Liver (tissue), 9 donors: Measurements from ENCODE around the gene SNAI1. TPM values are rescaled to one million over a fixed set of nuclear protein-coding genes. Genes with fewer than 3 reads are reported as not detected.
A peak's percentile ranks its signal among the peaks of the same experiment; 100 is the strongest.

ENCODE experiments used
- DNase-seq: peaks from one replicate; pipeline ENCODE4 v3.0.0-alpha.2; 2017; ENCODE audit warnings: low spot score
- H3K27ac ChIP-seq, 2 donors: one replicate each; pipeline ENCODE4 v1.7.0; 2013; ENCODE audit warnings: inconsistent platforms in 2 of 2, low read length in 2 of 2, control low read depth in 1 of 2, low read depth in 1 of 2, mild to moderate bottlenecking in 1 of 2
- H3K27me3 ChIP-seq, 4 donors: one replicate each; pipeline versions ENCODE4 v1.6.1 to v1.7.0; 2013; ENCODE audit warnings: low read length in 3 of 4, inconsistent platforms in 1 of 4, mild to moderate bottlenecking in 1 of 4, moderate library complexity in 1 of 4; ENCODE audit not compliant: control insufficient read depth in 4 of 4, insufficient read depth in 4 of 4
- H3K36me3 ChIP-seq, 4 donors: one replicate each; pipeline versions ENCODE4 v1.6.1 to v1.7.0; 2013; ENCODE audit warnings: low read length in 3 of 4, mild to moderate bottlenecking in 3 of 4, low read depth in 1 of 4, moderate library complexity in 1 of 4; ENCODE audit not compliant: control insufficient read depth in 4 of 4, insufficient read depth in 3 of 4
- H3K4me1 ChIP-seq, 4 donors: one replicate each; pipeline versions ENCODE4 v1.6.1 to v1.7.0; 2013; ENCODE audit warnings: low read length in 3 of 4, mild to moderate bottlenecking in 3 of 4, moderate library complexity in 1 of 4; ENCODE audit not compliant: control insufficient read depth in 4 of 4, insufficient read depth in 4 of 4
- H3K4me3 ChIP-seq, 3 donors: one replicate each; pipeline versions ENCODE4 v1.6.1 to v1.7.0; 2013; ENCODE audit warnings: low read length in 3 of 3, control low read depth in 1 of 3, low read depth in 1 of 3, mild to moderate bottlenecking in 1 of 3
- H3K9ac ChIP-seq, 2 donors: one replicate each; pipeline ENCODE4 v1.7.0; 2013; ENCODE audit warnings: low read length in 2 of 2, mild to moderate bottlenecking in 2 of 2, moderate library complexity in 2 of 2, control low read depth in 1 of 2, low read depth in 1 of 2
- H3K9me3 ChIP-seq, 4 donors: one replicate each; pipeline versions ENCODE4 v1.6.1 to v1.7.0; 2013; ENCODE audit warnings: low read length in 3 of 4; ENCODE audit not compliant: control insufficient read depth in 4 of 4
- EGR1 ChIP-seq, 2 donors: IDR thresholded peaks; 2 replicates each; pipeline ENCODE4 v1.6.1; 2016 to 2018; ENCODE audit warnings: antibody characterized with exemption in 2 of 2, low read depth in 2 of 2
- FOXA1 ChIP-seq: IDR thresholded peaks from 2 replicates; pipeline ENCODE4 v1.6.1; 2016; ENCODE audit warnings: antibody characterized with exemption
- FOXA2 ChIP-seq: IDR thresholded peaks from 2 replicates; pipeline ENCODE4 v1.6.1; 2016; ENCODE audit warnings: antibody characterized with exemption
- GABPA ChIP-seq, 2 donors: IDR thresholded peaks in 1 of 2; conservative IDR thresholded peaks in 1 of 2; 2 replicates each; pipeline ENCODE4 v1.6.1; 2016; ENCODE audit warnings: antibody characterized with exemption in 2 of 2, mild to moderate bottlenecking in 1 of 2, moderate library complexity in 1 of 2
- HNF4A ChIP-seq, 2 donors: conservative IDR thresholded peaks; 2 replicates each; pipeline ENCODE4 v1.6.1; 2016; ENCODE audit warnings: antibody characterized with exemption in 2 of 2, mild to moderate bottlenecking in 2 of 2
- HNF4G ChIP-seq: IDR thresholded peaks from 2 replicates; pipeline ENCODE4 v1.6.1; 2016; ENCODE audit warnings: antibody characterized with exemption
- JUND ChIP-seq, 2 donors: IDR thresholded peaks; 2 replicates each; pipeline ENCODE4 v1.6.1; 2016; ENCODE audit warnings: antibody characterized with exemption in 2 of 2
- NR2F2 ChIP-seq: IDR thresholded peaks from 2 replicates; pipeline ENCODE4 v1.6.1; 2016; ENCODE audit warnings: antibody characterized with exemption
- RAD21 ChIP-seq, 2 donors: IDR thresholded peaks; 2 replicates each; pipeline ENCODE4 v1.6.1; 2016; ENCODE audit warnings: antibody characterized with exemption in 2 of 2, mild to moderate bottlenecking in 2 of 2
- RXRA ChIP-seq, 2 donors: IDR thresholded peaks; 2 replicates each; pipeline ENCODE4 v1.6.1; 2017 to 2018; ENCODE audit warnings: antibody characterized with exemption in 2 of 2, mild to moderate bottlenecking in 1 of 2
- SP1 ChIP-seq: IDR thresholded peaks from 2 replicates; pipeline ENCODE4 v1.6.1; 2018; ENCODE audit warnings: antibody characterized with exemption, mild to moderate bottlenecking
- TAF1 ChIP-seq: conservative IDR thresholded peaks from 2 replicates; pipeline ENCODE4 v1.6.1; 2016; ENCODE audit warnings: antibody characterized with exemption, mild to moderate bottlenecking
- YY1 ChIP-seq: IDR thresholded peaks from 2 replicates; pipeline ENCODE4 v1.6.1; 2016; ENCODE audit warnings: antibody characterized with exemption, mild to moderate bottlenecking
- WGBS: extraction: QIAGEN DNeasy Blood & Tissue Kit; methylation state at CpG from one replicate; pipeline ENCODE4 v1.1.7; 2013; 5-methylcytosine and 5-hydroxymethylcytosine counted together
- polyA plus RNA-seq, 2 donors: library from polyadenylated mRNA; stranded (reverse) in 1 of 2; unstranded in 1 of 2; fragments of 200-250 nt in 1 of 2; fragments of >200 nt in 1 of 2; fragmentation: Nextera tagmentation in 1 of 2; extraction: Ambion mirVana in 1 of 2; gene quantifications; one replicate each; pipeline versions ENCODE4 v1.2.1 to v1.2.3, GENCODE V29; 2013 to 2015
- total RNA-seq, 2 donors: library from RNA; depleted of rRNA; stranded (reverse); fragments of >200 nt; gene quantifications; one replicate each; pipeline ENCODE4 v1.2.3, GENCODE V29; 2014
- TF ChIP-seq, protein P1 (sequence below): IDR thresholded peaks from 2 replicates; pipeline ENCODE4 v1.6.1; 2016; ENCODE audit warnings: antibody characterized with exemption
- TF ChIP-seq, protein P2 (sequence below): IDR thresholded peaks from 2 replicates; pipeline ENCODE4 v1.6.1; 2016; ENCODE audit warnings: antibody characterized with exemption
- TF ChIP-seq, protein P3 (sequence below): IDR thresholded peaks from 2 replicates; pipeline ENCODE4 v1.6.1; 2016; ENCODE audit warnings: antibody characterized with exemption, mild to moderate bottlenecking
- TF ChIP-seq, protein P4 (sequence below): fragments of 150-350 bp; IDR thresholded peaks from 2 replicates; pipeline ENCODE4 v1.5.1; 2017; ENCODE audit warnings: improper control_type of control experiment, low read depth, low read length; ENCODE audit not compliant: missing input control
- TF ChIP-seq, protein P5 (sequence below): IDR thresholded peaks from 2 replicates; pipeline ENCODE4 v1.6.1; 2016; ENCODE audit warnings: antibody characterized with exemption
- donor health status: healthy.
- donor health status: healthy.
- donor health status: healthy.
- donor health status: healthy.
- donor health status: healthy.

The SNAI1 gene
- total RNA-seq (under 1 TPM; 0.28 to 0.75 TPM), polyA plus RNA-seq (1 to 10 TPM in 1 of 2 donors, under 1 TPM in 1; 0.44 to 3.4 TPM)

DNA sequence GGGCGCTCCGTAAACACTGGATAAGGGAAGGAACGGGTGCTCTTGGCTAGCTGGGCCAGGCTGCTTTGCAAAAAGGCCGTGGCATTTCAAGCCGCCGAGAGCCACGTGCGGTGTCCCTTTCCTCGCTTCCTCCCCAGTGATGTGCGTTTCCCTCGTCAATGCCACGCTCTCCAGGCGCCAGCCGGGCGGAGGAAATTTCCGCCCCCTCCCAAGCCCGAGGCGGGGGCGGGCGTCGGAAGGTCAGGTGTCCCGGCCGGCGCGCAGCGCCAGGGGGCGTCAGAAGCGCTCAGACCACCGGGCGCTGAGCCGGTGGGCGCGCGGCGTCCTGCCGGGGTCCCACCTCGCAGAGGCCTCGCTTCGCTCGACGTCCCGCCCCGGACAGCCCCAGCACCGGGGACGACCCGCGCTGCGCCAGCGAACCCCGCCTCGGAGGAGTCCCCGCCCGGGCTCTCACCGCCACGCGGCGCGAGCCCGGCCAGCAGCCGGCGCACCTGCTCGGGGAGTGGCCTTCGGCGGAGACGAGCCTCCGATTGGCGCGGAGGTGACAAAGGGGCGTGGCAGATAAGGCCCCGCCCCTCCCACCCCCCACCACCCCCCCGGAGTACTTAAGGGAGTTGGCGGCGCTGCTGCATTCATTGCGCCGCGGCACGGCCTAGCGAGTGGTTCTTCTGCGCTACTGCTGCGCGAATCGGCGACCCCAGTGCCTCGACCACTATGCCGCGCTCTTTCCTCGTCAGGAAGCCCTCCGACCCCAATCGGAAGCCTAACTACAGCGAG is at the start of gene SNAI1:
Gene SNAI1, plus strand, starts transcription at position 635 of the 777 bp plus-strand sequence. Its CDS starts 80 bp downstream, at position 715.
- peaks cover 2 to 17% (median 6%) of the 10 kb centered on the region in 4 donors for H3K4me1 ChIP-seq
- H3K36me3 ChIP-seq, result no peaks in the 10 kb centered on the region
- H3K27ac ChIP-seq, result peak within 1 kb of the TSS; percentile 67 to 76
- WGBS, result 3% methylated on average over 90 of the region's 90 CpGs
- TF ChIP-seq, protein P1, sequence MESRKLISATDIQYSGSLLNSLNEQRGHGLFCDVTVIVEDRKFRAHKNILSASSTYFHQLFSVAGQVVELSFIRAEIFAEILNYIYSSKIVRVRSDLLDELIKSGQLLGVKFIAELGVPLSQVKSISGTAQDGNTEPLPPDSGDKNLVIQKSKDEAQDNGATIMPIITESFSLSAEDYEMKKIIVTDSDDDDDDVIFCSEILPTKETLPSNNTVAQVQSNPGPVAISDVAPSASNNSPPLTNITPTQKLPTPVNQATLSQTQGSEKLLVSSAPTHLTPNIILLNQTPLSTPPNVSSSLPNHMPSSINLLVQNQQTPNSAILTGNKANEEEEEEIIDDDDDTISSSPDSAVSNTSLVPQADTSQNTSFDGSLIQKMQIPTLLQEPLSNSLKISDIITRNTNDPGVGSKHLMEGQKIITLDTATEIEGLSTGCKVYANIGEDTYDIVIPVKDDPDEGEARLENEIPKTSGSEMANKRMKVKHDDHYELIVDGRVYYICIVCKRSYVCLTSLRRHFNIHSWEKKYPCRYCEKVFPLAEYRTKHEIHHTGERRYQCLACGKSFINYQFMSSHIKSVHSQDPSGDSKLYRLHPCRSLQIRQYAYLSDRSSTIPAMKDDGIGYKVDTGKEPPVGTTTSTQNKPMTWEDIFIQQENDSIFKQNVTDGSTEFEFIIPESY, result no peak
- no peak for TF ChIP-seq GABPA (IDR thresholded peaks at IDR 0.05 in 1 of 2, conservative IDR thresholded peaks at IDR 0.05 in 1 of 2)
- TF ChIP-seq, protein P2, sequence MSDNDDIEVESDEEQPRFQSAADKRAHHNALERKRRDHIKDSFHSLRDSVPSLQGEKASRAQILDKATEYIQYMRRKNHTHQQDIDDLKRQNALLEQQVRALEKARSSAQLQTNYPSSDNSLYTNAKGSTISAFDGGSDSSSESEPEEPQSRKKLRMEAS, result peak; percentile 56
- TF ChIP-seq FOXA2, result no peak
- peak; percentile 22 for TF ChIP-seq SP1
- TF ChIP-seq HNF4G, result no peak
- TF ChIP-seq, protein P3, sequence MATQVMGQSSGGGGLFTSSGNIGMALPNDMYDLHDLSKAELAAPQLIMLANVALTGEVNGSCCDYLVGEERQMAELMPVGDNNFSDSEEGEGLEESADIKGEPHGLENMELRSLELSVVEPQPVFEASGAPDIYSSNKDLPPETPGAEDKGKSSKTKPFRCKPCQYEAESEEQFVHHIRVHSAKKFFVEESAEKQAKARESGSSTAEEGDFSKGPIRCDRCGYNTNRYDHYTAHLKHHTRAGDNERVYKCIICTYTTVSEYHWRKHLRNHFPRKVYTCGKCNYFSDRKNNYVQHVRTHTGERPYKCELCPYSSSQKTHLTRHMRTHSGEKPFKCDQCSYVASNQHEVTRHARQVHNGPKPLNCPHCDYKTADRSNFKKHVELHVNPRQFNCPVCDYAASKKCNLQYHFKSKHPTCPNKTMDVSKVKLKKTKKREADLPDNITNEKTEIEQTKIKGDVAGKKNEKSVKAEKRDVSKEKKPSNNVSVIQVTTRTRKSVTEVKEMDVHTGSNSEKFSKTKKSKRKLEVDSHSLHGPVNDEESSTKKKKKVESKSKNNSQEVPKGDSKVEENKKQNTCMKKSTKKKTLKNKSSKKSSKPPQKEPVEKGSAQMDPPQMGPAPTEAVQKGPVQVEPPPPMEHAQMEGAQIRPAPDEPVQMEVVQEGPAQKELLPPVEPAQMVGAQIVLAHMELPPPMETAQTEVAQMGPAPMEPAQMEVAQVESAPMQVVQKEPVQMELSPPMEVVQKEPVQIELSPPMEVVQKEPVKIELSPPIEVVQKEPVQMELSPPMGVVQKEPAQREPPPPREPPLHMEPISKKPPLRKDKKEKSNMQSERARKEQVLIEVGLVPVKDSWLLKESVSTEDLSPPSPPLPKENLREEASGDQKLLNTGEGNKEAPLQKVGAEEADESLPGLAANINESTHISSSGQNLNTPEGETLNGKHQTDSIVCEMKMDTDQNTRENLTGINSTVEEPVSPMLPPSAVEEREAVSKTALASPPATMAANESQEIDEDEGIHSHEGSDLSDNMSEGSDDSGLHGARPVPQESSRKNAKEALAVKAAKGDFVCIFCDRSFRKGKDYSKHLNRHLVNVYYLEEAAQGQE, result no peak
- TF ChIP-seq HNF4A (conservative IDR thresholded peaks at IDR 0.05), result no peak
- TF ChIP-seq RXRA (IDR thresholded peaks at IDR 0.05), result no peak
- TF ChIP-seq FOXA1, result no peak
- TF ChIP-seq RAD21 (IDR thresholded peaks at IDR 0.05), result peak in 1 of 2 donors; percentile 8
- no peak for TF ChIP-seq NR2F2
- TF ChIP-seq YY1, result no peak
- TF ChIP-seq, protein P4, sequence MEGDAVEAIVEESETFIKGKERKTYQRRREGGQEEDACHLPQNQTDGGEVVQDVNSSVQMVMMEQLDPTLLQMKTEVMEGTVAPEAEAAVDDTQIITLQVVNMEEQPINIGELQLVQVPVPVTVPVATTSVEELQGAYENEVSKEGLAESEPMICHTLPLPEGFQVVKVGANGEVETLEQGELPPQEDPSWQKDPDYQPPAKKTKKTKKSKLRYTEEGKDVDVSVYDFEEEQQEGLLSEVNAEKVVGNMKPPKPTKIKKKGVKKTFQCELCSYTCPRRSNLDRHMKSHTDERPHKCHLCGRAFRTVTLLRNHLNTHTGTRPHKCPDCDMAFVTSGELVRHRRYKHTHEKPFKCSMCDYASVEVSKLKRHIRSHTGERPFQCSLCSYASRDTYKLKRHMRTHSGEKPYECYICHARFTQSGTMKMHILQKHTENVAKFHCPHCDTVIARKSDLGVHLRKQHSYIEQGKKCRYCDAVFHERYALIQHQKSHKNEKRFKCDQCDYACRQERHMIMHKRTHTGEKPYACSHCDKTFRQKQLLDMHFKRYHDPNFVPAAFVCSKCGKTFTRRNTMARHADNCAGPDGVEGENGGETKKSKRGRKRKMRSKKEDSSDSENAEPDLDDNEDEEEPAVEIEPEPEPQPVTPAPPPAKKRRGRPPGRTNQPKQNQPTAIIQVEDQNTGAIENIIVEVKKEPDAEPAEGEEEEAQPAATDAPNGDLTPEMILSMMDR, result peak; percentile 2
- no peak for TF ChIP-seq JUND (IDR thresholded peaks at IDR 0.05)
- peak in 1 of 2 donors; percentile 62 for TF ChIP-seq EGR1 (IDR thresholded peaks at IDR 0.05; ENCODE audit: low read depth in 2 of 2)
- TF ChIP-seq, protein P5, sequence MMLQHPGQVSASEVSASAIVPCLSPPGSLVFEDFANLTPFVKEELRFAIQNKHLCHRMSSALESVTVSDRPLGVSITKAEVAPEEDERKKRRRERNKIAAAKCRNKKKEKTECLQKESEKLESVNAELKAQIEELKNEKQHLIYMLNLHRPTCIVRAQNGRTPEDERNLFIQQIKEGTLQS, result no peak
- peak; percentile 97 for TF ChIP-seq TAF1
- peak within 1 kb of the TSS; percentile 20 to 53 (median 39) for H3K4me3 ChIP-seq
- no peaks in the 10 kb centered on the region for H3K9me3 ChIP-seq
- peak within 1 kb of the TSS; percentile 9 to 10 for H3K9ac ChIP-seq
- peak; percentile 86 for DNase-seq
- no peaks in the 10 kb centered on the region for H3K27me3 ChIP-seq
